Measurements from ENCODE around the gene LRP11.

The LRP11 gene

DNA sequence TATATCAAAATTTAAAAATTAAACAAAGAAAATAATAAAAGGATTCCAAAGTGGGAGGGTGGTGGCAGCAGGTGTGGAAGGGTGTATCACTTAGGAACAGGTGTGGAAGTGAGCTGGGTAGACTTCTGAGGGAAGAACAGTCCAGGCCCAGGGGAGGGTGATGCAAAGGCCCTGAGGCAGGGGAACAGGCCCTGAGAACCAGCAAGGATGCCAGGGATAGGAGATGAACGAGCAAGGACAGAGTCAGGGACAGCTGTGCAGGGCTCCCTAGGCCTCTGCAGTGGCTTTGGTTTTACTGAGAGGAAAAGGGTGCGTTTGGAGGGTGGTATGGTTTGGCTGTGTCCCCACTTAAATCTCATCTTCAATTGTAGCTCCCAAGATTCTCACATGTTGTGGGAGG is 43.2 kb upstream of the LRP11 start:
- in situ Hi-C loops (cut with HindIII; ENCODE audit: low sequenced_read_pairs): loop anchor here (10.0 kb wide), 1 partner anchor 53 kb away; no protein-coding TSS in a partner anchor
- TF ChIP-seq, protein P1, sequence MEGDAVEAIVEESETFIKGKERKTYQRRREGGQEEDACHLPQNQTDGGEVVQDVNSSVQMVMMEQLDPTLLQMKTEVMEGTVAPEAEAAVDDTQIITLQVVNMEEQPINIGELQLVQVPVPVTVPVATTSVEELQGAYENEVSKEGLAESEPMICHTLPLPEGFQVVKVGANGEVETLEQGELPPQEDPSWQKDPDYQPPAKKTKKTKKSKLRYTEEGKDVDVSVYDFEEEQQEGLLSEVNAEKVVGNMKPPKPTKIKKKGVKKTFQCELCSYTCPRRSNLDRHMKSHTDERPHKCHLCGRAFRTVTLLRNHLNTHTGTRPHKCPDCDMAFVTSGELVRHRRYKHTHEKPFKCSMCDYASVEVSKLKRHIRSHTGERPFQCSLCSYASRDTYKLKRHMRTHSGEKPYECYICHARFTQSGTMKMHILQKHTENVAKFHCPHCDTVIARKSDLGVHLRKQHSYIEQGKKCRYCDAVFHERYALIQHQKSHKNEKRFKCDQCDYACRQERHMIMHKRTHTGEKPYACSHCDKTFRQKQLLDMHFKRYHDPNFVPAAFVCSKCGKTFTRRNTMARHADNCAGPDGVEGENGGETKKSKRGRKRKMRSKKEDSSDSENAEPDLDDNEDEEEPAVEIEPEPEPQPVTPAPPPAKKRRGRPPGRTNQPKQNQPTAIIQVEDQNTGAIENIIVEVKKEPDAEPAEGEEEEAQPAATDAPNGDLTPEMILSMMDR (IDR thresholded peaks at IDR 0.05; ENCODE audit: low read depth, low read length, missing control alignments): no peak
- no peak for DNase-seq (ENCODE audit: low read depth)

GRCh38 chr6:149906405-149906804 is 42.2 kb upstream of the LRP11 start:
- H3K4me3 ChIP-seq (ENCODE audit: low read depth, low read length): no peak overlapping the region
- in situ Hi-C loops (cut with HindIII; ENCODE audit: low sequenced_read_pairs): loop anchor here (10.0 kb wide), 1 partner anchor 52 kb away; no protein-coding TSS in a partner anchor
- DNase-seq (ENCODE audit: low read depth): no peak
- TF ChIP-seq, protein P1 (IDR thresholded peaks at IDR 0.05; ENCODE audit: low read depth, low read length, missing control alignments): no peak

More for the DNA sequence above, 43.2 kb upstream of the LRP11 start:
- H3K4me3 ChIP-seq (ENCODE audit: low read depth, low read length): no peak overlapping the region

DNA sequence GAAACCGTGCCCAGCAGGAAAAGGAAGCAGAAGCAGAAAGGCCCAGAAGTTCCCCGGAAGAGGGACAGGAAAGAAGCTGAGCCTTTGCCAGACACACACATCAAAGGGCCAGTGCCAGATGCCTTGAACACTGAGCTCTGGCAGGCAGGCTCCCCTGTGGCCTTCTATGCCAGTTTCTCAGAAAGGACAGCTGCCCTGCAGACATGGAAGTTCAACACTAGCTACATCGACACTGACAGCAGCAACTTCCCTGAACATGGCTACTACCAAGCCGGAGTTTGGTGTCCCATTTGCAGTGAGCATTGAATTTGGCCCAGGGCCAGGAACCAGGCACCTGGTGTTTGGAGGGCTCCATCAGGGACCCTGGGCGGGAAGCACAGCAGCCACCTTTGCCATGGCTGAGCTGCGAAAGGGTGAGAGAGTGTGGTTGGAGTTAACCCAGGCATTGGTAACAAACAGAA is 41.8 kb upstream of the LRP11 start:
- TF ChIP-seq, protein P1 (IDR thresholded peaks at IDR 0.05; ENCODE audit: low read depth, low read length, missing control alignments): no peak
- in situ Hi-C loops (cut with HindIII; ENCODE audit: low sequenced_read_pairs): loop anchor here (10.0 kb wide), 1 partner anchor 51 kb away; no protein-coding TSS in a partner anchor
- no peak for DNase-seq (ENCODE audit: low read depth)
- no peak overlapping the region for H3K4me3 ChIP-seq (ENCODE audit: low read depth, low read length)

DNA sequence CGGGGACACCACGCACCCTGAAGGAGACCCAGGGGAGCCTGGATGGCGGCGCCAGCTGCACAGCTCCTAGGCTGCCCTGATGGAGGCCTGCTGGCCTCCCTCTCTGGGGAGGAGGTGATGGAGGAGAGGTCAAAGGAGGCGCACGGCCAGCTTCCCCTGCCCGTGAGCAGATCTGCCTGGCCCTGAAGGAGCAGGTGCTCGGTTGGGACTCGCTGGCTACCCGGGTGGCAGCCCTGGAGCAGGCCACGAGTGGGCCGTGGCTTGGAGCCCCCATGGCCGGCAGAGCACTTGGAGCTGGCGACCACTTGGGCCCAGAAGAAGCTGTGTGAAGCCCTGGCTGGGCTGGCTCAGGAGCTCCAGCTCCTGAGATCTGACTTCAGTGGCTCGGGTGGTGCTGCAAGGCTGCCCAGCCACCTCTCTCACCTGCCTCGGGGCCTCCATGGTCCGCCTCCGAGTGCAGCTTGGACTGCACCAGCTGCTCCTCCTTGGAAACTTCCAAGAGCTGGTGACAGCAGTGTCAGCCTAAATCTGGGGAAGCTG is 41.3 kb upstream of the LRP11 start:
- DNase-seq (ENCODE audit: low read depth): no peak
- H3K4me3 ChIP-seq (ENCODE audit: low read depth, low read length): no peak overlapping the region
- in situ Hi-C loops (cut with HindIII; ENCODE audit: low sequenced_read_pairs): loop anchor here (10.0 kb wide), 1 partner anchor 51 kb away; no protein-coding TSS in a partner anchor
- TF ChIP-seq, protein P1 (IDR thresholded peaks at IDR 0.05; ENCODE audit: low read depth, low read length, missing control alignments): no peak

DNA sequence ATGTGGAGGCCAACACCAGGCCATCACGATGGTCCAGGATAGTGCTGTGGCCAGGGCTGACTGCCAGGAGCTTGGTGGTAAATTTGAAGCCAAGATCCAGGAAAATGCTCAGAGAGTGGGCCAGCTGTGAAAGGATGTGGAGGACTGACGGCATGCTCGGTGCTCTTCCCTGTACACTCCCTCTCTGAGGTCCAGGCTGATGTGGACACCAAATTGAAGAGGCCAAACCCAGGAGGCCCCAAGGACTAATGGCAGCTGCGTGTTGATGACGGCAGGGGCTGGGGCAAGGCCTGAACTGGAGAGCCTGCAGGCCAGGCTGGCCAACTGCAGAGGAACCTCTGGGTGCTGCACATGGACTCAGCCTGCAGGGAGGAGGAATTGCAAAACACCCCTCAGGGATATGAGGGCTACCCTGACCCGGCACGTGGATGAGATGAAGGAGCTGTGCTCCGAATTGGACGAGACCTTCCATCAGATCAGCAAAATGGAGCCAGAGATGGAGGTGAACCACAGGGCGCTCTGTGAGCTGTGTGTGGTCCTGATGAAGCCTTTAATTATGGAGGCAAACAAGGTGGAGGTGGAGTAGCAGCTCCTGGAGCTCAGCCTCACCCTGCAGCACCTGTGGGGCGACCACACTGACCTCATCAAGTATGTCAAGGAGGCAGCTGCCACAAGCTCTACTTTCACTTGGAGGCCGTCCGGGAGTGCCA is 40.7 kb upstream of the LRP11 start:
- DNase-seq (ENCODE audit: low read depth): no peak
- TF ChIP-seq, protein P1 (IDR thresholded peaks at IDR 0.05; ENCODE audit: low read depth, low read length, missing control alignments): no peak
- in situ Hi-C loops (cut with HindIII; ENCODE audit: low sequenced_read_pairs): loop anchor here (10.0 kb wide), 1 partner anchor 50 kb away; no protein-coding TSS in a partner anchor
- no peak overlapping the region for H3K4me3 ChIP-seq (ENCODE audit: low read depth, low read length)

DNA sequence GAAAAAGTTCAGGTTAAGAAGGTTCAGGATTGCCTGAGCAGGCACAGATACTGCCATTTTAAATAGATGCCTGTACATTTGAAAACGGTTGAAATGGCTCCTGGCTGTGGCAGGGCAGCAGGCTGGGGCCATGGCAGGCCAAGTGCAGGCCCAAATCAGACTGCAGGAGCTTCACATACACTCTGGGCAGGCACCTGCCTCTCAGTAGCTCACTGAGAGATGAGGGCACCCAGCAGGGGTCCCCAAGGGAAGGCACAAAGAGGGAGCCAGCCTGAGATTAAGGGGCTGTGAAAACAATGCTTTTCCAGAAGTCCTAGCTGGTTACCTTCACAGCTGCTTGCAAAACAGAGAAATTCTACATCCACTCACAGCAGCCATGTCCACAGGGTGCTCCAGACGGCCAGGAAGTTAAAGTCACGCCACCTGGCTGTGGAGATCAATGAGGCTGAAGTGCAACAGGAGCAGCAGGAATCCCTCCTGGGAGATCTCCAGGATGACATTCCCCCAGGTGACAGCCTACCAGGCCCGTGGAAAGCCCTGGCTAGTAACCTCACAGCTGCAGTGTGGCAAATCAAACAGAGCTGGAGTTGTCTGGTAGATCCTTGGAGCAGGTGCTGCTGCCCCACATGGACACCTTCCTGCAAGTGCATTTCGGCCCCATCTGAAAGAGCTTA is 39.9 kb upstream of the LRP11 start:
- in situ Hi-C loops (cut with HindIII; ENCODE audit: low sequenced_read_pairs): loop anchor here (10.0 kb wide), 1 partner anchor 49 kb away; no protein-coding TSS in a partner anchor
- TF ChIP-seq, protein P1 (IDR thresholded peaks at IDR 0.05; ENCODE audit: low read depth, low read length, missing control alignments): no peak
- no peak overlapping the region for H3K4me3 ChIP-seq (ENCODE audit: low read depth, low read length)
- no peak for DNase-seq (ENCODE audit: low read depth)

Data from astrocyte of the cerebellum (primary cell).